ENCODE data around the gene CPT2.
A peak's percentile ranks its signal among the peaks of the same experiment; 100 is the strongest.

Gene CPT2

DNA sequence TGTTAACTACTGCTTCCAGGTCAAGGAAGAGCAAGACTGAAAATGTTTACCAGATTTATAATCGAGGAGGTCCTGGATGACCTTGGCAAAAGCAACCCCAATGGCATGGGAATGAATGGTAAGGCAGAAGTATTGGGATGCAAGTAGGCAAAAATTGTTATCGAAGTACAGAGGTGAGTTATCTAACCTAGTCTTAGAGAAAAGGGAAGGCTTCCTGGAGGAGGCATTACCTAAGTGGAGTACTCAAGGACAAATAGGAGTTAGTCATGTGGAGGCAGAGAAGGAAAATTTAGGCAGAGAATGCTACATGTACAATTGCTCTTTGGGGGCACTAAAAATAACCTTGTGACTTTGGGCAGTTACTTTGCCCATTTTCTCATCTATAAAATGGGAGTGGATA, 45.2 kb downstream of the CPT2 start:
- Histone ChIP-seq H3K27me3 (no peaks in the 10 kb centered on the region), H3K4me2 (no peak overlapping the region), H3K9ac (no peak overlapping the region), H3K4me1 (peaks cover 45% of the 10 kb centered on the region), H3K4me3 (no peak overlapping the region), H3K36me3 (peaks cover 32% of the 10 kb centered on the region), H3K9me3 (no peaks in the 10 kb centered on the region), H3K27ac (no peak overlapping the region), H4K20me1 (peaks cover 13% of the 10 kb centered on the region)
- TF ChIP-seq Cebpa-rat (IDR thresholded peaks at IDR 0.05): no peak

DNA sequence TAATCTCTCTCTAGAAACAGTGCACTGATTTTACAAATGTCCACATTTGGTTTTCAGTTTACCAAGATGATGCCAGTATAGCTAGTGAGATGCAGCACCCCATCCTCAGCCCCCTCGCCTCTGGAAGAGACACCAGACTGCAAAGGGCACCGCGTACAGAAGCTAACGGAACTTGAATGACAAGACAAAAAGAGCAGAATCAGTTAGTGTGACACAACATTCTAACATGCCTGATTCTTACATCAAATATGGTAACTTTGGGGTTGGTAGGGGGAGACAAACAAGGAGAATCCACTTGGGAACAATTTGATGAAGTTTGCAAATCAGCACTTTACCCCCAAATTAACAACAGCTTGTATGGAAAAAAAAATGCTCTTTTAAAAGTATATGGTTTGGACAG, 45.8 kb downstream of the CPT2 start:
- Histone ChIP-seq H3K4me3 (no peak overlapping the region), H3K36me3 (peaks cover 37% of the 10 kb centered on the region), H3K4me1 (peaks cover 45% of the 10 kb centered on the region), H4K20me1 (peaks cover 7% of the 10 kb centered on the region), H3K4me2 (no peak overlapping the region), H3K27me3 (no peaks in the 10 kb centered on the region), H3K9ac (no peak overlapping the region), H3K9me3 (no peaks in the 10 kb centered on the region), H3K27ac (no peak overlapping the region)
- no peak for TF ChIP-seq Cebpa-rat (IDR thresholded peaks at IDR 0.05)

DNA sequence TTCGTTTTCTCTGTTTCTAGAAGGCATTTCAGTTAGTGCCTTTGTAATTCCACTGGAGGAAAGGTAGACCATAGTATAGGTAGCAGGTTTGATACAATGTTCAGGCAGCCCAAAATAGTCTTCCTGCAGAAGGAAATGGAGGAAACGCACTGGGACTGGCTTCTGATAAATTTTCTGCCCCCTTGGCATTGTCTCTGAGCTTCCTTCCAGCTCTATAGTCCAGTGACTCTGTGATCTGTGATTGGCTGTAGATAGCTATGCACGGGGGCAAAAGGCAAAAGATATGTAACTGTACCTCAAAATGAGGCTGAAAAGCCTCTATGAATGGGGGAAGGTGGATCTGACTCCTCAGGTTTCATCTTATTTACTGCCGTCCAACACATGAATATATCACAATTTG, 47.5 kb downstream of the CPT2 start:
- Histone ChIP-seq H3K4me1 (peaks cover 34% of the 10 kb centered on the region), H3K9ac (no peak overlapping the region; the same call in 1 of the 2 replicates), H4K20me1 (no peaks in the 10 kb centered on the region), H3K27ac (no peak overlapping the region), H3K27me3 (no peaks in the 10 kb centered on the region), H3K4me2 (peak overlapping the region; percentile 30), H3K36me3 (peaks cover 55% of the 10 kb centered on the region), H3K4me3 (no peak overlapping the region), H3K9me3 (no peaks in the 10 kb centered on the region)
- TF ChIP-seq Cebpa-rat (IDR thresholded peaks at IDR 0.05): no peak

DNA sequence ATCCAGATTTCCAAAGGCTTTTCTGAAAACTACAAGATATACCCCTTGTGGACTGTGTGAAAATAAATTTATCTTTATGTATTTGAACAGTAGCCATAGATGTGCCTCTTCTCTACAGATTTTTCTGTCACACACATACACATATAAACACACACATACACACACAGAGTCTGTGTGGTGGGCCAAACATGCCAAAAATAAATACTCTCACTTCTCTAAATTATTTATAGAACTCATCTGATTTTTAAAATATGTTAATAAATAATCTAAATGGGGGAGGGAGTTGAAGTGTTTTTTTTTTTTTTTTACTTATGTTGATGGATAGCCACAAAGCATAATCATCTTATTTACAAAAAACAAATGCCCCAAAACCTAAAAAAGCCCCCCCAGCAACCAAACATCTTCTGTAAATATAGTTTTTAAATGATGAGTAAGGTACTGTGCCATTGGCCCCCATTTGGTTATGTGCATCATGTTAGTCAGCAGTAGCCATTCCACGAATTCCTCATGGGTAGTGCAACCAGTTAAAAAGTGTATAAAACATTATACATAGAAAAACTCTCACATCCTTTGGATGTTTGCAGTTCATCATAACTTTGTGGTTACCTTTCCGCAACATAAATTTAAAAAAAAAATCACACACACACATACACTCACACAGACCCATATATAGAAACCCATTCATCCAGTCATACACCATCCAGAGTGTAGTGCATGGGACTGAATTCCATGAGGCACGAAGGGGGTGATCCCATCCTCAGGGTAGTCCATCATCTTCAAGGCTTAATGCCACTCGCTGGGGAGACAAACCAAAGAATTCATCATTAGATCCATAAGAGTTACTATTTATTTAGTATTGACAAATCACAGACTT, 49.9 kb downstream of the CPT2 start:
- peaks cover 78% of the 10 kb centered on the region for H3K36me3 ChIP-seq
- H4K20me1 ChIP-seq: no peaks in the 10 kb centered on the region
- no peak overlapping the region for H3K27ac ChIP-seq
- H3K4me2 ChIP-seq: peak overlapping the region; percentile 43
- H3K27me3 ChIP-seq: no peaks in the 10 kb centered on the region
- H3K9me3 ChIP-seq: no peaks in the 10 kb centered on the region
- H3K9ac ChIP-seq: no peak overlapping the region
- peaks cover 33% of the 10 kb centered on the region for H3K4me1 ChIP-seq
- H3K4me3 ChIP-seq: no peak overlapping the region
- no peak for TF ChIP-seq Cebpa-rat (IDR thresholded peaks at IDR 0.05)

DNA sequence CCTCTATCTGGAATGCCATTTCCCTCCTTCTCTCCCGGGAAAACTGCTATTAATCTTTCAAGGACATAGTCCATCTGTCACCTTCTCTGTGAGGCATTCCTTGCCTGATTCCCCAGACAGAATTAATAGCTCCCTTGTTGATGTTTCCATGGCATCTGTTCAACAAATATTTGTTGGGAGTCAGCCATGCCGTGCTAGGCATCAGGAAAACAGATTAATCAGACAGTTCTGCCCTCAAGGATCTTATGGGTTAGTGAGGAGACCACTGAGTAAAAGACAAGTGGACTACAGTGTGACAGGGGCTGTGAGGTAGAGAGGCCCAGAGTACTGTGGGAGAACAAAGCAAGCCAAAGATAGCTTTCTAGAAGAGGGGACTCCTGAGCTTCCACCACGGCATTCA, 53.1 kb downstream of the CPT2 start:
- H3K9me3 ChIP-seq: no peaks in the 10 kb centered on the region
- no peaks in the 10 kb centered on the region for H4K20me1 ChIP-seq
- H3K27ac ChIP-seq: no peak overlapping the region
- no peak overlapping the region for H3K4me3 ChIP-seq
- no peak for TF ChIP-seq Cebpa-rat (IDR thresholded peaks at IDR 0.05)
- no peak overlapping the region for H3K4me2 ChIP-seq
- peaks cover 93% of the 10 kb centered on the region for H3K36me3 ChIP-seq
- H3K9ac ChIP-seq: no peak overlapping the region
- H3K27me3 ChIP-seq: no peaks in the 10 kb centered on the region
- H3K4me1 ChIP-seq: peaks cover 23% of the 10 kb centered on the region

DNA sequence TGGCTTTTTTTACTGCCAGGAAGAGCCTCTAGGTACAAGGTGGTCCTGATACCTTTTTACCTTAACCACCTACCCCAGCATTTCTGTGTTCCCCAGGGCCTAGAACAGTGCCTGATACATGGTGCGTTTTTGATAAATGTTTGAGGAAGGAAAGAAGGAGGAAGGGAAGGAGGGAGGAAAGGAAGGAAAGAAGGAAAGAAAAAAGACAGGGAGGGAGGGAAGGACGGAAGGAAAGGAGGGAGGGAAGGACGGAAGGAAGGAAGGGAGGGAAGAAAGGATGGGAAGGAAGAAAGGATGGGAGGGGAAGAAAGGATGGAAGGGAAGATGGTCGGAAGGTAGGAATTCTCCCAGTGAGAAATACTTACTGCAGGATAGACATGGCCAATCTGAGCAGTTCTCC, 53.7 kb downstream of the CPT2 start:
- Histone ChIP-seq H4K20me1 (no peaks in the 10 kb centered on the region), H3K4me1 (peaks cover 19% of the 10 kb centered on the region), H3K36me3 (peaks cover 93% of the 10 kb centered on the region), H3K9ac (no peak overlapping the region), H3K4me2 (no peak overlapping the region), H3K9me3 (no peaks in the 10 kb centered on the region), H3K27ac (no peak overlapping the region), H3K4me3 (no peak overlapping the region), H3K27me3 (no peaks in the 10 kb centered on the region)
- no peak for TF ChIP-seq Cebpa-rat (IDR thresholded peaks at IDR 0.05)

DNA sequence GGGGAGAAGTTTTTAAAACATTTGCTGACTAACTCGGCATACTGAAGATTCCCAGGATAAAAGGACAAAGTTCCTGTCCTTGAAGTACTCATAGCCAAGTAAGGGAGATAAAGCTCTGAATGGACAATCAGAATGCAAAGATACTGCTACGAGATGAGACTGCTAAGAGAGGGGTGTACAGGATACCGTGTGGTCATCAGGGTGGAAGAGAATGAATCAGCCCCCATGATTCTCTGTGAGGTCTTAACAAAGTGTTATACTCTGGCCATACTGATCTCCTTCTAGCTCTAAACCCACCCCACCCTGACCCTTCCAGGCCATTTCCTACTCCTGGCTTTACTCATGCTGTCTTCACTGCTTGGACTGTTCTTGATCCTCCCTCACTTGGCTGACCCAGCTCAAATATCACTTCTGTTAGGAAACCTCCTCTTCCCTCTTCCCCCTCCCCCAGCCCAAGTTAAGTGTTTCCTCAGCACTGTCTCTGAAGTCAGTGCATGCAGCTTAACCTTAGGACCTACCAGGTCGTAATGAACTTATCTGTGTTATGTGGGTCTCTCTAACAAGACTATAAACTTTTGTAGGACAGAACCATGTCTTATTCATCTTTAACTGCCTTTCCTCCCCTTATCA, 57.5 kb downstream of the CPT2 start:
- Histone ChIP-seq H3K9me3 (no peaks in the 10 kb centered on the region), H4K20me1 (no peaks in the 10 kb centered on the region), H3K36me3 (peaks cover 93% of the 10 kb centered on the region), H3K4me2 (no peak overlapping the region), H3K9ac (no peak overlapping the region), H3K27me3 (no peaks in the 10 kb centered on the region), H3K4me3 (no peak overlapping the region), H3K4me1 (no peaks in the 10 kb centered on the region), H3K27ac (no peak overlapping the region)
- TF ChIP-seq Cebpa-rat (IDR thresholded peaks at IDR 0.05): no peak

DNA sequence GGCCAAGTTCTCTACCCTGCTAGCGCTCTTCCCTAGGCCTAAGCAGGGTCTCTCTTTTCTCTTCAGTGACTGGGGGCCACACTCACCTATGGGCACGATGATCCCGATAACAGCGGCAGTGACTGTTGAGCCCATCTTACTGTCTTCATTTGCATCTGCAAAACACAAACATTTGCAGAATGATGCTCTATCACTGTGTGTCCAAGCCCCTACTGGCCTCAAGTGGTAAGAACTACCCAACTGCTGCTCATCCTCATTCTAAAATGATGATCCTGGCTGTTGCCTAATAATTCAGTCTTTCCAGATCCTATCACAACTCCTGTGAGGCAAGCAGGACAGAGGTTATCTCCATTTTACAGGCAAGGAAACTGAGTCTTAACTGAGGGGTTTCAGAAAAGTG, 58.4 kb downstream of the CPT2 start:
- peaks cover 93% of the 10 kb centered on the region for H3K36me3 ChIP-seq
- no peaks in the 10 kb centered on the region for H3K4me1 ChIP-seq
- H3K9me3 ChIP-seq: no peaks in the 10 kb centered on the region
- H3K9ac ChIP-seq: no peak overlapping the region
- no peaks in the 10 kb centered on the region for H4K20me1 ChIP-seq
- no peak overlapping the region for H3K4me3 ChIP-seq
- no peak overlapping the region for H3K4me2 ChIP-seq
- TF ChIP-seq Cebpa-rat (IDR thresholded peaks at IDR 0.05): no peak
- no peaks in the 10 kb centered on the region for H3K27me3 ChIP-seq
- no peak overlapping the region for H3K27ac ChIP-seq

DNA sequence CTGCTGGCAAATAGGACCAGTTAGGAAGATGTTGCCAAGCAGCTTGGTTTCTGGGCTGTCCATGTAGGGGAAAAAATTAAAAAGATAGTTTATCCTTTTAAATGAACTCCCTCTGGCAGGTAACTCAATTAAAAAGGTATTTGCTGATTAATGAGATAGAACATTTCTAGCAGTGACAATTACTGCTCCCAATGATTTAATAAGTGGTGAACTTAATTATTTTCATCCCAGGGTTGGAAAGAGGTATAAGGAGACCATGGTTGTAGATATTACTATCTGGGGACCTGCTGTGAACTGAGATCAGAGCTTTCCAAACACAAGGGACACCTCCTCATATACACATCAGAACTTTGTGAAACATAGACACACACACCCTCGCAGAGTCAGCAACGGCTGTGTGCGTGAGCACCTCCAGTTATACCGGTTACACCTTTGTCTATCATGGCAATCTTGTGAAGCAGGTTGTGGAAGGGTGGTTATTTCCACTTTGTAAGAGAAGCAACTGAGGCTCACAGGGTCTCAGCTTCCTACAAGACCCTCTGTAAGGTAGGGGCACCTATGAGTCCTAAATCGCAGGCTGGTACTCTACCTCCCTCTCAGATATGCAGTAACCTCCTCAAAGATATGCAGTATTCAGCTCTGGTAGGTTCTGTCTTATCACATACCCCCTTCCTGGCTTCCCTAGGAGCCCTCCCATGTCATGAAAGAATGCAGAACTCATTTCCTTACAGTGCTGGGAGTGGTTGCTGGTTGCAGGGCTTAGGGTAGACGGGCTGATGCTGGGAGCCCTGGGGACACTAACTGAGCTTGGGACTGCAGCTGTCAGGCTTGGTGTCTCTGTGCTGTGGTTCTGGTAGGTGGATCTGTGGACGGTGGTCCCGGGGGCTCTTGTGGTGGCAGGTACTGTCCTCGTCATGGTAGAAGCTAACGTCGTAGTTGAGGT, 60.2 kb downstream of the CPT2 start:
- no peak for TF ChIP-seq Cebpa-rat (IDR thresholded peaks at IDR 0.05)
- Histone ChIP-seq H3K9ac (no peak overlapping the region), H4K20me1 (no peaks in the 10 kb centered on the region), H3K9me3 (no peaks in the 10 kb centered on the region), H3K4me1 (no peaks in the 10 kb centered on the region), H3K27me3 (no peaks in the 10 kb centered on the region), H3K4me3 (no peak overlapping the region), H3K36me3 (peaks cover 93% of the 10 kb centered on the region), H3K27ac (no peak overlapping the region), H3K4me2 (no peak overlapping the region)

Measured in BLaER1 (cell line).